IgD-negative memory B cell (primary cell): ENCODE data around the gene HES1. TPM values are rescaled to one million over a fixed set of nuclear protein-coding genes. Genes with fewer than 3 reads are reported as not detected.
"Not testable (repeated sequence)": the region's sequence is repeated elsewhere in the genome, so short reads cannot be mapped to it uniquely, and the experiment has no call there.

Experiments used
- H3K27ac Mint-ChIP-seq, 3 donors: one replicate each; pipeline ENCODE4 v1.8.0; 2020 to 2022; ENCODE audit warnings: mild to moderate bottlenecking in 3 of 3, mixed read lengths in 3 of 3, moderate library complexity in 1 of 3
- H3K27me3 Mint-ChIP-seq: one replicate; pipeline ENCODE4 v1.8.0; 2021; ENCODE audit warnings: mixed read lengths
- H3K36me3 Mint-ChIP-seq: one replicate; pipeline ENCODE4 v1.8.0; 2020; ENCODE audit warnings: mild to moderate bottlenecking, mixed read lengths
- H3K4me1 Mint-ChIP-seq, 3 donors: one replicate each; pipeline ENCODE4 v1.8.0; 2020 to 2022; ENCODE audit warnings: mixed read lengths in 3 of 3, mild to moderate bottlenecking in 1 of 3
- H3K4me3 Mint-ChIP-seq, 4 donors: one replicate each; pipeline ENCODE4 v1.8.0; 2020 to 2022; ENCODE audit warnings: mild to moderate bottlenecking in 4 of 4, mixed read lengths in 4 of 4, moderate library complexity in 3 of 4
- H3K9me3 Mint-ChIP-seq, 3 donors: one replicate each; pipeline ENCODE4 v1.8.0; 2020 to 2021; ENCODE audit warnings: mixed read lengths in 3 of 3, mild to moderate bottlenecking in 1 of 3
- polyA plus RNA-seq: library from polyadenylated mRNA; unstranded; fragments of 300-500 nt; fragmentation: Illumina TruSeq; gene quantifications from one replicate; pipeline ENCODE4 v1.2.3, GENCODE V29; 2021

The HES1 gene
- 8.5 TPM for polyA plus RNA-seq

GRCh38 chr3:194135806-194136518 lies at the start of gene HES1:
Gene HES1, plus strand, starts transcription at chr3:194136148. Its CDS starts 233 bp downstream, at chr3:194136381.
- Mint-ChIP-seq H3K36me3 (no peaks in the 10 kb centered on the region), H3K27me3 (peaks cover 21% of the 10 kb centered on the region), H3K4me3 (peak within 1 kb of the TSS; percentile 86 to 96 (median 94)), H3K27ac (peak within 1 kb of the TSS; percentile 92 to 100 (median 98)), H3K4me1 (peaks cover 44 to 54% (median 48%) of the 10 kb centered on the region in 3 donors), H3K9me3 (no peaks in the 10 kb centered on the region)

DNA sequence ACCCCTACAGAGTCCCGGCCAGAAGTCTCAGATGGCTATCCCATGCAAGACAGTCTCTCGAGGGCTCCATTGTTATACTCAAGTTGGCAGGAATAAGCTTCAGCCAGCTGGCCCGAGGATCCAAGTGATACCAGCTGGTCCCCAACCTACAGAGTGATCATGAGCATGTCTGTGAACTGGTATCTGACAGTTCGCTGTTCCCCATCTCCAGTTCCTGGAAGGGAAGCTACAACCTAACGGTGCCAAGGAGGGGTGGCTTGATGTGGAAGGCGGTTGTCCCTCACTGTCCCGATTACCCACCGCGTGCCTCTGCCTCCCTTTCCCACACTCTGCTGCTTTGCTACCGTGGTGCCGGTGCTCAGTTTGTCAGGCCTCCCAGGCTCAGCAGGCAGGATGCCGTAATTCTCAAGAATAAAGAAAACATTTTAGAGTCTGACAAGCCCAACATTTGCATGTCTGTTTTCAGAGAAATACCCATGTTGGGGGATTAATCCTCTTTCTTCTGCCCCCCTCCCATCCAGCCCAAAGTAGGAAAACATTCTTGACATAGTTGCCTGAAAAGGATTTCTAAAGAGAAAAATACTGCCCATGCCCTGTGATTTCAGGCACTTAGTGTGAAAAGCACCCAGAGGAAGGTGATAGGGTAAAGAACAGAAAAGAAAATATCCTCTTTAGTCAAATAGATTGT lies 49.4 kb upstream of the HES1 start:
- Mint-ChIP-seq H3K4me3 (no peak overlapping the region), H3K9me3 (no peaks in the 10 kb centered on the region), H3K27ac (no peak overlapping the region), H3K36me3 (peaks cover 2% of the 10 kb centered on the region), H3K4me1 (peaks cover 16 to 25% (median 21%) of the 10 kb centered on the region in 3 donors), H3K27me3 (peaks cover 10% of the 10 kb centered on the region)

GRCh38 chr3:194087280-194087679 lies 48.7 kb upstream of the HES1 start:
- Mint-ChIP-seq H3K27ac (no peak overlapping the region), H3K36me3 (peaks cover 2% of the 10 kb centered on the region), H3K27me3 (peaks cover 11% of the 10 kb centered on the region), H3K4me1 (peaks cover 16 to 28% (median 22%) of the 10 kb centered on the region in 3 donors), H3K4me3 (no peak overlapping the region), H3K9me3 (no peaks in the 10 kb centered on the region)

DNA sequence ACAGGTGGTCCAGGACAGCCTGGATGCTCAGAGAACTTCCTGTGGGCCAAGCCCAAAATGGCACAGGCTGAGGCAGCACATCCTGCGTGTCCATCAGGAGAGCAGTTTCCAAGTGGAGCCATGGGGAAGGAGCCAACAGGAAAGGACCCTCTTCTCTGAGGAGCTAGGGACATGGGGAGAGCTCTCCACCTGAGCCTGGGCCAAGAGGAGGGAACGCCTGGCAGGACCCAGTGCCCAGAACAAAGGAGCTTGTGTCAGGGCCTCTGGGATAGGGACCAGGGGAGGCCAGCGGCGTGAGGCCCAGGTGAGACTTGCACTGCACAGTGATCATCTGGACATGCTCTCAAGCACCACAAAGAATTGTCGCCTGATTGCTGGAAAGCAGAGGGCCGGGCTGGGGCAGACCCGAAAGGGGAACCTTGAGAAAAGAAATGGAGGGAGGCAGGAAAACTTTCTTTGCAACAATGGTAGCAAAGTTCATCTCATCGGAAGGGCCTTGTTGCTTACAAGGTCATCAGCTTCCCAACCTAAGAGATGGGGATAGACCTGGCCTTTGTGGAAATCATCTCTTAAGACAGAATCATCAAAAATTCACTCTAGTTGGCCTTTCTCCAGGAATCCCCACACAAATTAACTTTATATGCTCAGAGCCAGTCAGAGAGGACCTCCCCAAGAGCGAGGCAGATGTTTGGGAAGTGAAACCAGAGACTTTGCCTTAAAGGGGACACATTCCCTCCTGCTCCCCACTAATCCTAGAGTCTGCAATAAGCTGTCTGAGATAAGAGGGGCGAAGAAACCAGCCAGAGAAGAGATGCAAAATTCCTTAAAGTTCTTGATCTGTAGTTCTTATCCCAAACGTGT lies 47.7 kb upstream of the HES1 start:
- Mint-ChIP-seq H3K27me3 (peaks cover 12% of the 10 kb centered on the region), H3K27ac (no peak overlapping the region), H3K4me3 (peak overlapping the region in 1 of 4 donors; percentile 0), H3K4me1 (peaks cover 14 to 28% (median 24%) of the 10 kb centered on the region in 3 donors), H3K9me3 (no peaks in the 10 kb centered on the region), H3K36me3 (peaks cover 2% of the 10 kb centered on the region)

DNA sequence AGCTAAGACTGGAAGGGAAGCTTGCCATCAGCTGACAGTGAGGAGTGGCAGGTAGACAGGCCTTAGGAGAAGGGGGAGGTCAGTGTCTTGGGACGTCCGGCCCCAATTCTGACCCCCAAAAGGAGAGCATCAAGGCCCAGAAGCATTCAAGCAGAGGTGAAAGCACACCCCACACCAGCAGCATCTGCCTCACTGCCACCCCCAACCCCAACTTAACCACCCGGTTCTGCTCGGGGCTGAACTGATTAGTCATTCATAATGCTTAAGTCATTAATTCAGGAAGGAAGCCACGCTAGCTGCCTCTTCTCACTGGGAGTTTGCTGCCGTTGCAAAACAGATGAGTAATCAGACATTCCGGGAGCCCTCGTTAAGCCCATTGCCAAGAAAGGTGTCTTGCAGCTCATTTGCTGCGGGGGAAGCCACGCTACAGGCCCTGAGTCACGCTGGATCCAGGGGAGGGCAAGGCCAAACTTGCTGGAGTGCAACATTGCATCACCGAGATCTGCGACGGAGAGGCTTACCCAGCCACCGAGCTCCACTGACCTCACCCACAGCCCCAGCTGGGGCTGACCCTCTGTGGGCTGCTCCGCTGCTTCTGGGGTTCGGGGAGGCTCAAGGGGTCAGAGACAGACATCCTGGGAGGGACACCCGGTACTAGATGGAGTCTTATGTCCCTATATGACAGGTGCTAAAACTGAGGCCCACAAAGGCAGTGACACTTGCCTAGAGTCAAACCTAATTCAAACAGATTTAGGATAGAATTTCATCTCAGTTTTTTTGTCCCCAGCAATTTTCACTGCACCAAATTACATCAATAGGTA lies 46.4 kb upstream of the HES1 start:
- H3K9me3 Mint-ChIP-seq: no peaks in the 10 kb centered on the region
- H3K4me1 Mint-ChIP-seq: peaks cover 11 to 20% (median 19%) of the 10 kb centered on the region in 3 donors
- peak overlapping the region in 2 of 4 donors; percentile 38 to 74 for H3K4me3 Mint-ChIP-seq
- peaks cover 2% of the 10 kb centered on the region for H3K36me3 Mint-ChIP-seq
- H3K27ac Mint-ChIP-seq: no peak overlapping the region
- H3K27me3 Mint-ChIP-seq: peaks cover 7% of the 10 kb centered on the region

DNA sequence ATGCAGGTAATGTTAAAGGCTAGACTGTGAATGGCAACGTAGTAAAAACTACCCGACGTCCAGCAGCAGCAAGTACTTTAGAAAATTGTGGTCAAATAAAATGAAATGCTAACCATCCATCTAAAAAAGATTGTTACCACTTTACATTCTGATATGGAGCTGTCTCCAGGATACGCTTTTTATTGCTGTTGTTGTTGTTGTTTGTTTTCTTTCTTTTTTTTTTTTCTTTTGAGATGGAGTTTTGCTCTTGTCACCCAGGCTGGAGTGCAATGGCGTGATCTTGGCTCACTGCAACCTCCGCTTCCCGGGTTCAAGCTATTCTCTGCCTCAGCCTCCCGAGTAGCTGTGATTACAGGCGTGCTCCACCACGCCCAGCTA lies 45.8 kb upstream of the HES1 start:
- Mint-ChIP-seq H3K4me1 (peaks cover 9 to 20% (median 16%) of the 10 kb centered on the region in 3 donors), H3K4me3 (peak overlapping the region in 1 of 4 donors; percentile 49)
- not testable (repeated sequence) for H3K27ac Mint-ChIP-seq, H3K27me3 Mint-ChIP-seq, H3K9me3 Mint-ChIP-seq, H3K36me3 Mint-ChIP-seq

- Mint-ChIP-seq H3K9me3 (no peaks in the 10 kb centered on the region), H3K36me3 (peaks cover 2% of the 10 kb centered on the region), H3K4me1 (peaks cover 9 to 20% (median 16%) of the 10 kb centered on the region in 3 donors), H3K27ac (no peak overlapping the region), H3K4me3 (peak overlapping the region in 1 of 4 donors; percentile 14), H3K27me3 (peaks cover 7% of the 10 kb centered on the region)
These were observed 45.2 kb upstream of the HES1 start for GRCh38 chr3:194090716-194091115.

DNA sequence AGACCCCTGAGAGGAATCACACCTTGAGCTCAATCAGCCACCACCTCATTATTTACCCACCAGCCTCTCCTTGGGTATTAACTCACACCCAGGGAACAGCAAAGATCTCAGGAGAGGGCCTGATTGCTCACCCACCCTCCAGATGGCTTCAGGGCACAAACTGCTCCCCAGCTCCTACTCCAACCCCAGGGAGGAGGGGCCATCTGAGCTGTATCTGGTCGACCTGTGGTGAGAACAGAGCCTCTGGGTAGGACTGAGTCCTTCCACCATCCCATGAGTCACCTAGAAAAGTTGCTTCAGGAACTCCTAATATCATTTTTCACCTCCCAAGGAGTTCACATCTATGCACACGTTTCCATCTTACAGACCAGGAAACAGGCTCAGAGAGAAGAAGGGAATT lies 44.8 kb upstream of the HES1 start:
- peak overlapping the region in 1 of 3 donors; percentile 7 for H3K27ac Mint-ChIP-seq
- no peaks in the 10 kb centered on the region for H3K9me3 Mint-ChIP-seq
- peaks cover 7% of the 10 kb centered on the region for H3K27me3 Mint-ChIP-seq
- peak overlapping the region in 1 of 4 donors; percentile 14 for H3K4me3 Mint-ChIP-seq
- no peaks in the 10 kb centered on the region for H3K36me3 Mint-ChIP-seq
- peaks cover 9 to 18% (median 13%) of the 10 kb centered on the region in 3 donors for H3K4me1 Mint-ChIP-seq

DNA sequence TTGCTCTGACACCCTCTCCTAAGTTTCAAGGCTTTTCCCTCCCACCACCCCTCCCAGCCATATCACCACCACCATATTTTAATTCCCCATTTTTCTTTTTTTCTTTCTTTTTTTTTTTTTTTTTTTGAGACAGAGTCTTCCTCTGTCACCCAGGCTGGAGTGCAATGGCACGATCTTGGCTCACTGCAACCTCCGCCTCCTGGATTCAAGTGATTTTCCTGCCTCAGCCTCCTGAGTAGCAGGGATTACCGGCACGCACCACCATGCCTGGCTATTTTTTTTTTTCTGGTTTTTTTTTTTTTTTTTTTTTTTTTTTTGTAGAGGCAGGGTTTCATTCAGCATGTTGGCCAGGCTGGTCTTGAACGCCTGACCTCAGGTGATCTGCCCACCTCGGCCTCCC lies 44.1 kb upstream of the HES1 start:
- H3K27ac Mint-ChIP-seq: peak overlapping the region in 1 of 3 donors; percentile 7
- H3K4me1 Mint-ChIP-seq: peaks cover 9 to 18% (median 13%) of the 10 kb centered on the region in 3 donors
- not testable (repeated sequence) for H3K4me3 Mint-ChIP-seq

GRCh38 chr3:194092881-194093301 lies 43.1 kb upstream of the HES1 start:
- Mint-ChIP-seq H3K9me3 (no peaks in the 10 kb centered on the region), H3K4me1 (peaks cover 9 to 18% (median 13%) of the 10 kb centered on the region in 3 donors), H3K36me3 (no peaks in the 10 kb centered on the region), H3K27me3 (peaks cover 2% of the 10 kb centered on the region), H3K4me3 (no peak overlapping the region), H3K27ac (no peak overlapping the region)

More for the DNA sequence above, 44.1 kb upstream of the HES1 start:
- H3K36me3 Mint-ChIP-seq, H3K27me3 Mint-ChIP-seq, H3K9me3 Mint-ChIP-seq: not testable (repeated sequence)

DNA sequence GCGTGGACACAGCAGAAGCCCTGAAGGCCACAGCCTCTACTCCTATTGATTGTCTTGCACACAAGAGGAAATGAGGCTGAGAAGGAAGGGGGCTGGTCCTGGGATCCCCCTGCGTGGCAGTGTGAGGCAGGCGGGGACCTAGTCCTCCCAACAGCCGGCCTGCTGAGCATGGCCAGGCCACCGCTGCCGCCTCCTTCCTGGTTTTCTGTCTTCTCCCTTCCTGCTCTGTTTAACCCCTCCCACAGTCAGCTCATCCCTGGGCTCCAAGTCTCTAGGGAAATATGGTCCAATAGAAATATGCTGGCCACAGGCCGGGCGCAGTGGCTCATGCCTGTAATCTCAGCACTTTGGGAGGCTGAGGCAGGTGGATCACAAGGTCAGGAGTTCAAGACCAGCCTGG lies 42.1 kb upstream of the HES1 start:
- Mint-ChIP-seq H3K36me3 (no peaks in the 10 kb centered on the region), H3K27me3 (peaks cover 2% of the 10 kb centered on the region), H3K4me1 (peaks cover 14 to 23% (median 20%) of the 10 kb centered on the region in 3 donors), H3K4me3 (no peak overlapping the region), H3K27ac (peak overlapping the region in 1 of 3 donors; percentile 73), H3K9me3 (no peaks in the 10 kb centered on the region)

GRCh38 chr3:194095464-194095863 lies 40.5 kb upstream of the HES1 start:
- Mint-ChIP-seq H3K4me1 (peaks cover 18 to 26% (median 20%) of the 10 kb centered on the region in 3 donors), H3K4me3 (no peak overlapping the region), H3K27me3 (peaks cover 2% of the 10 kb centered on the region), H3K27ac (no peak overlapping the region), H3K9me3 (no peaks in the 10 kb centered on the region), H3K36me3 (no peaks in the 10 kb centered on the region)

GRCh38 chr3:194095902-194096301 lies 40.0 kb upstream of the HES1 start:
- H3K4me3 Mint-ChIP-seq: no peak overlapping the region
- H3K27ac Mint-ChIP-seq: no peak overlapping the region
- H3K9me3 Mint-ChIP-seq: no peaks in the 10 kb centered on the region
- H3K36me3 Mint-ChIP-seq: no peaks in the 10 kb centered on the region
- H3K4me1 Mint-ChIP-seq: peaks cover 23 to 30% (median 24%) of the 10 kb centered on the region in 3 donors
- H3K27me3 Mint-ChIP-seq: peaks cover 2% of the 10 kb centered on the region
